Osteoblast (primary cell): ENCODE results near the gene LTN1. TPM values are rescaled to one million over a fixed set of nuclear protein-coding genes. Genes with fewer than 3 reads are reported as not detected.
"Not testable (repeated sequence)": the region's sequence is repeated elsewhere in the genome, so short reads cannot be mapped to it uniquely, and the experiment has no call there.

Experiments
- DNase-seq: peaks from one replicate; pipeline ENCODE4 v3.0.0; 2011; ENCODE audit warnings: low spot score, mixed read lengths; ENCODE audit not compliant: insufficient read length; ENCODE audit errors: missing footprints
- H2AFZ ChIP-seq: 2 replicates; pipeline ENCODE4 v1.6.0; 2011; ENCODE audit warnings: mild to moderate bottlenecking, low read length
- H3K27ac ChIP-seq: 2 replicates; pipeline ENCODE4 v1.5.1; 2011; ENCODE audit warnings: mild to moderate bottlenecking, low read depth, low read length, moderate library complexity
- H3K27me3 ChIP-seq: 2 replicates; pipeline ENCODE4 v1.6.0; 2012; ENCODE audit warnings: mild to moderate bottlenecking, control low read depth, inconsistent platforms, low read length, moderate library complexity; ENCODE audit not compliant: insufficient read depth
- H3K36me3 ChIP-seq: 2 replicates; pipeline ENCODE4 v1.5.1; 2011; ENCODE audit warnings: mild to moderate bottlenecking, low read length, control low read depth, moderate library complexity; ENCODE audit not compliant: insufficient read depth
- H3K4me1 ChIP-seq: 2 replicates; pipeline ENCODE4 v1.5.1; 2011; ENCODE audit warnings: mild to moderate bottlenecking, low read length, control low read depth, moderate library complexity; ENCODE audit not compliant: insufficient read depth
- H3K4me2 ChIP-seq: 2 replicates; pipeline ENCODE4 v1.6.0; 2011; ENCODE audit warnings: mild to moderate bottlenecking, low read length; ENCODE audit not compliant: insufficient read depth
- H3K4me3 ChIP-seq: fragments of 200-600 bp; sonication (generic); 3 replicates; pipeline ENCODE4 v1.5.1; 2012; ENCODE audit warnings: mild to moderate bottlenecking, low read length, inconsistent platforms; ENCODE audit not compliant: insufficient read depth
- H3K79me2 ChIP-seq: 2 replicates; pipeline ENCODE4 v1.6.0; 2012; ENCODE audit warnings: mild to moderate bottlenecking, low read length, control low read depth, inconsistent platforms; ENCODE audit not compliant: insufficient read depth
- H3K9me3 ChIP-seq: 2 replicates; pipeline ENCODE4 v1.5.1; 2011; ENCODE audit warnings: low read depth, low read length, control low read depth
- H4K20me1 ChIP-seq: 2 replicates; pipeline ENCODE4 v1.6.0; 2012; ENCODE audit warnings: mild to moderate bottlenecking, low read length, control low read depth; ENCODE audit not compliant: insufficient read depth
- CTCF ChIP-seq: IDR thresholded peaks from 2 replicates; pipeline ENCODE4 v1.5.1; 2011; ENCODE audit warnings: mild to moderate bottlenecking, low read depth, low read length, moderate library complexity; ENCODE audit errors: extremely low read depth
- total RNA-seq: library from RNA; depleted of rRNA; stranded (reverse); fragments of >200 nt; gene quantifications from 2 replicates; pipeline ENCODE4 v1.2.3, GENCODE V29; 2012

The LTN1 gene
- total RNA-seq, 1 donor, result 27.5 TPM

DNA sequence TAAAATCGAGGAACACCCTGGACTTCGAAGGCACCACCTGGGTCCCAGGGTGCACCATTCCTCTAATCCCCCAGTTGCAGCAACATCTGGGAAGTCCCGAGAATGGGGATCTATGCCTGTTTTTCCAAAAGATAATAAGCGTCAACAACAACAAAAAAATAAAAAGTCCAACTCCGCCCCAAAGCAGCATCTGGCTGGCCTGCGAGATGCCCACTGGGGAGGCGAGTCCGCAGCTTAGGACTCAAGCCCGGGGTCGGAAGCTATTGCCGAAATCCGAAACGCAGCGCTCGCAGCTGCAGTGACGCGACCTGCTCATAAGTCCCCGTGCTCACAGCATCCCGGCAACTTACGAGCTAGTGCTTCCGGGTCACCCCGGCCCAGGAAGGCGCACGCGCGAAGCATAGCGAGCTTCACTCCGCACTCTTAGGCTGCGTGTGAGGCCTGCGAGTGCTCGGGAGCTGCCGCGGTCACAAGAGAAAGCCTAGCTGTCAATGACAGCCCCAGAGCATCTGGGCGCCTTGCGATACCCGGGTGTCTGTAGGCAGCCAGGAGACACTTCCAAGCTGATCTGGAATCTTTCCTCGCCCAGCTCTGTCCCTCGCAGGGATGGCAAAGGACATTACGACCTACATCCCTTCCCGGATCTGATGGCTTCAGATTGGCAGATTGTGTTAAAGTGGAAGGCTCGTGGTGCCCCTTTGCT lies 9.9 kb upstream of the LTN1 start:
- peak overlapping the region; percentile 99 for H3K4me2 ChIP-seq
- H4K20me1 ChIP-seq, result no peaks in the 10 kb centered on the region
- peaks cover 12% of the 10 kb centered on the region for H3K36me3 ChIP-seq
- H2AFZ ChIP-seq, result peak overlapping the region; percentile 99
- H3K4me1 ChIP-seq, result peaks cover 4% of the 10 kb centered on the region
- H3K4me3 ChIP-seq, result peak overlapping the region; percentile 91
- DNase-seq, result peak; percentile 99
- TF ChIP-seq CTCF, result no peak
- H3K27me3 ChIP-seq, result no peaks in the 10 kb centered on the region
- peak overlapping the region; percentile 98 for H3K27ac ChIP-seq
- no peaks in the 10 kb centered on the region for H3K9me3 ChIP-seq
- peaks cover 2% of the 10 kb centered on the region for H3K79me2 ChIP-seq

DNA sequence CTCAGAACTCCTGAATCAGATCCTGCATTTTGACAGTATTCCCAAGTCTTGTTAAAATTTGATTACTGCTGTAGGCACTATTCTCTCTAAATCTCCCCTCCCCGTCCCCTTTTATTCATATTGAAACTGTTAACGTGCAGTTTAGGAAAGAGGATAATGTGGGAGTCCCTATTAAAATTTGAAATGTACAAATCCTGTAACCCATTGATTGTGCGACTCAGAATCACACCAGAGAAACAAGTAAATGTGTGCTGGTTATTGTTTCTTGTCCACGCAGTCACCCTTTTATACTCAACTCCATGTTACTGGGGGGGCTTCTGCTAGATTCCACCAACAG lies 584 bp upstream of the LTN1 start:
- Histone ChIP-seq H3K27me3 (no peaks in the 10 kb centered on the region), H3K4me3 (peak overlapping the region; percentile 83), H3K4me1 (peaks cover 15% of the 10 kb centered on the region), H3K79me2 (peaks cover 39% of the 10 kb centered on the region), H3K9me3 (no peaks in the 10 kb centered on the region), H3K4me2 (peak overlapping the region; percentile 88), H3K36me3 (no peaks in the 10 kb centered on the region), H4K20me1 (peaks cover 5% of the 10 kb centered on the region), H3K27ac (peak overlapping the region; percentile 84), H2AFZ (peak overlapping the region; percentile 92)
- no peak for TF ChIP-seq CTCF
- DNase-seq, result no peak

- Histone ChIP-seq H3K79me2 (peaks cover 48% of the 10 kb centered on the region), H3K4me3 (peak overlapping the region; percentile 83), H3K27ac (peak overlapping the region; percentile 84), H3K4me1 (peaks cover 15% of the 10 kb centered on the region), H3K9me3 (no peaks in the 10 kb centered on the region), H4K20me1 (peaks cover 5% of the 10 kb centered on the region), H3K27me3 (no peaks in the 10 kb centered on the region), H2AFZ (peak overlapping the region; percentile 94), H3K36me3 (no peaks in the 10 kb centered on the region), H3K4me2 (peak overlapping the region; percentile 94)
- peak; percentile 38 for DNase-seq
- no peak for TF ChIP-seq CTCF
Measured at GRCh38 chr21:28991861-28992525, 684 bp downstream of the LTN1 start.

DNA sequence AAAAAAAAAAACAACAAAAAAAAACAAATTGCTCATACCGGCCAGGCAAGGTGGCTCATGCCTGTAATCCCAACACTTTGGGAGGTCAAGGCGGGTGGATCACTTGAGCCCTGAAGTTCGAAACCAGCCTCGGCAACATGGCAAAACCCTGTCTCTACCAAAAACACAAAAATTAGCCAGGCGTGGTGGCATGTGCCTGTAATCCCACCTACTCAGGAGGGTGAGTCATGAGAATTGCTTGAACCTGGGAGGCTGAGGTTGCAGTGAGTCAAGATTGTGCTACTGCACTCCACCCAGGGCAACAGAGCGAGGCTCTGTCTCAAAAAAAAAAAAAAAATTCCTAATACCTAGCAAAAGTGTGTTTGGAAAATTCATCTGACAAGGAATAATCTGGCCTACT lies 4.5 kb downstream of the LTN1 start:
- not testable (repeated sequence) for H3K4me1 ChIP-seq, DNase-seq, H3K4me3 ChIP-seq, H3K4me2 ChIP-seq, H4K20me1 ChIP-seq, H2AFZ ChIP-seq, H3K9me3 ChIP-seq, H3K27me3 ChIP-seq
- H3K36me3 ChIP-seq, result peaks cover 16% of the 10 kb centered on the region
- H3K27ac ChIP-seq, result peak overlapping the region; percentile 4
- peaks cover 55% of the 10 kb centered on the region for H3K79me2 ChIP-seq
